ENCODE results near the gene PPP2R5D.
A peak's percentile ranks its signal among the peaks of the same experiment; 100 is the strongest.
"Not testable (repeated sequence)": the region's sequence is repeated elsewhere in the genome, so short reads cannot be mapped to it uniquely, and the experiment has no call there.

The PPP2R5D gene

DNA sequence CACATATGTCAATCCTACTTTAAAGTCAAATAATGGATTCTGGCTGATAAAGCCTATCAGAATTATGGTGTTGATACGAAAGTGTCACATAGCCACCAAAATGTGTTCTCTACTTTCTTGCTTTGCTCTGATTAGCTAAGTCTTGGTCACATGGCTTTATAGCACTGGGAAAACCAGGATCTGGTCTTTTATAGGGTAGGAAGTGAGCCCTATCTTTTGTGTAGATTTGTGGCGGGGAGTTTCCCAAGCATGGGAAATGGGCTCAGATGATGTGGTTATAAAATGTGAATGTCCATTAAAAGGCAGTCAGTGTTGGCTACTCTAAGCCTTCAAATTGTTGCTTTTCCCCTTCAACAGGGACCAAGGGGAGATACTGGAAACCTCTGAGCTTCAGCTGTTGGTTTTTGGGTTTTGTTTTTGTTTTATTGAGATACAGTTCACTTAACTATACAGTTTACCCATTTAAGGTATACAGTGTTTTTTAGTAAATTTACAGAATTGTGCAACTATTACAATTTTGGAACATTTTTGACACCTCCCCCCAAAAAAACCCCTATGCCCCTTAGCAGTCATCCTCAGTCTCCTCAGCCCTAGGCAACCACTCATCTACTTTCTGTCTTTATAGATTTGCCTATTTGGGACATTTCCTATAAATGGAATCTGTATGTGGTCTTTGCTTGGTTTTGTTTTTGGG, 49.3 kb downstream of the PPP2R5D start:
- DNase-seq, result no peak

DNA sequence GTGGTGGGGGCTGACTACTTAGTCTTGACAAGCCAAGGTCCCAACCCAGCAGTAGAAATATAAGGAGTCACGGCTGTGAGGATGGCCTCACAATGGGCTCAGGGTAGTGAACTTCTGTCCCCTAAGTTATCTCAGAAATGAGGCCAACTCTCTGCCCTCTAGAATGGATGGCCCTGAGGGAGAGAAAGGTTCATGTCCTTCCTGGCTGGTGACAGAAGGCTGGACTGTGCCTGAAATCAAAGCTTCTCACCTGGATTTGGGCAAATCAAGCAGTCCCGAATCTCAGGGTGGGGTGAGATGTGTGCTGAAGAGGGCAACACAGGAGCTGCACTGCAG, 49.8 kb downstream of the PPP2R5D start:
- DNase-seq, result no peak

DNA sequence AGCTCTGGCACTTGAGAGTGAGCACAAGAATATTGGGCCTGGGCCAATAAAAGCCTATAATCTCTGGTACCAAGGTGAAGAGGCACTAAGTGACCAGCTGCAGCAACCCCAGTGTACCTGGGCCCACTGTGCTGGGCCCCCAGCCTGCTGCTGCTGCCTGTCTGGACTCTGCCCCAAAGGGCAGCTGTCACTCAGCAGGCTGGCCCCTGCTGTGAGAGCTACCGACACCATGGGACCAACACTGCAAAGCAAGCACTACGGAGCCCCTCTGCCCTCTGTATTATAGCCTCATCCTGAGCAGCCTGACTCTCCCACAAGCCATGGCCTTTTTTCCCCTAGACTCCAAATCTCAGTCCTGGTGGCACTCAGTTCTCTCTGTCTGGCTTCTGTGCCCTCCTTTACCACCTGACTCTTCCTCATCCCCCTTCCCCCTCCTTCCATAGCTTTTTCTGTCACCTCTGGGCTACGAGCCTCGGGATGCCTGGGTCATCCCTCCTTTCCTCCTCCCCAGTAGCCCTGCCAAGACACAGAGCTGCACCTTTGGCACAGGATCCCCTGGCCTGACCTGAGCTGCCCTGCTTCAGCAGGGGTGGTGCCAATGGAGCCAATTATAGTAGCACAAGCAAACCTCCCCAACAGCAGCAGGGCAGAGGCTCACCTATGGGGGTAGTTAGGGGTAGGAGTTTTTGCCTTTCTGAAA, 51.3 kb downstream of the PPP2R5D start:
- DNase-seq, result no peak

DNA sequence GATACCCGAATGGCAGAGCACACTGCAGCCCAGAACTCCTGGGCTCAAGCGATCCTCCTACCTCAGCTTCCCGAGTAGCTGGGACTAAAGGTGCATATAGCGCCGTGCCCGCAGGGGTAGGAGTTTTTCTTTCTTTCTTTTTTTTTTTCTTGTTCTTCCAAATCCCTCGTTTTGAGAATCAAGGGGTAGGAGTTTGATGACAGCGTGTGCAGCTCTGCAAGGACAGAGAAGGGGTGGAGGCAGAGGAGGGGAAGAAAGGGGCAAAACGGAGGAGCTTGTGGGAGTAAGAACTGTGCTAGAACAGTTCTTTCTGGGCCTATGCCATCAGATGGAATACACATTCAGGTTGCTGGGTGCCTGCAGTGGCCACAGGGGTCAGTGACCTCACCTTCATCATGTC, 52.3 kb downstream of the PPP2R5D start:
- no peak for DNase-seq

DNA sequence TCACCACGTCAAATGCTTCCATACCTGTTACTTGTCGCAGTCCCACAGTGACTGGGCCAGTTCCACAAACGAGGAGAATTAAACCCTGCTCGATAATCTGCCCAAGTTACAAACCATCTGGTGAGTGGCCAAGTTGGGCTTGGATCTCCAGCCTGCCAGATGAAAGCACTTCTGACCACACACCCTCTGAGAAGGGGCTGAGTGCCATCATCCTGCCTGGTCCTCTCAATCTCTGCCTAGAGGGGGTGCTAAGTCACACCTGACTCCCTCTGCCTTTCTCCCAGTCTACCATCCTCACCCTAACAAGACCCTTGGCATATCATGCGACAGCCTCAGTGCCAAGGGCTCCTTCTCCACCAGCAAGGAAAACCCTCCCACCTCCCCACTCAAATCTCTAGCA, 52.8 kb downstream of the PPP2R5D start:
- no peak for DNase-seq

DNA sequence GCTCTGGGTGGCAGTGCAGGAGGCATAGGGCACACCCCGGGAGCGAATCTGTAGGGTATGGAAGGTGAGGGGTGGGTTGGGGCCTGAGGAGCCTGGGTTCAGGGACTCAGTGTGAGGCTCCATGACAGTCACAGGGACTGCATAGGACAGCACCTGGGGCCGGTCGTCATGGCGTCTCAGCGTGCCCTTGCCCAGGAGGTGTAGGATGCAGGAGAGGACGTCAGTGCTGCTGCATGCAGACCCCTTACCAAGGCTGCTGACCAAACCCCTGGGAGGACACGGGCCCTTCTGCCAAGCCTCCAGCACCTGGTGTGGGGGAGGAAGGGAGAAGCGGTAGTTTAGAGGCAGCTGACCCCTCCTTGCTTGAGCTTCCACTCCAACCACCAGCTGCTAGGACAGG, 53.3 kb downstream of the PPP2R5D start:
- no peak for DNase-seq

DNA sequence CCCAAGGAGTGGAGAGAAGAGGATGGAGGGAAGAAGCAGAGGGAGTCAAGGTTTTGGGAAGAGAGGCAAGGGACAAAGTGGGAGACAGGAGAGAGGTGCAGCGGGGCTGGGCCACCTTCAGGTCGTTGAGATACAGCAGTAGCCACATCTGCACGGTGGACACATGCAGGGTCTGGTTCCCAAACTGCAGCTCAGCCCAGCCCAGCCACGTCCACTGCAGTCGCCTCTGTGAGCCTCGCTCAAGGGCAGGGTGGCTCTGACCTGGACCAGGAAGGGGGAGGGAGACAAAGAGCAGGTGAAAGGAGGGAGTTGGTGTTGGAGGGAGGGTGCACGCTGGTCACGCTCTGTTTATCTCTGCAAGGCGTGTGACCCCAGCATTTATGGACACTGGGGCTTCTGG, 54.4 kb downstream of the PPP2R5D start:
- DNase-seq, result no peak

DNA sequence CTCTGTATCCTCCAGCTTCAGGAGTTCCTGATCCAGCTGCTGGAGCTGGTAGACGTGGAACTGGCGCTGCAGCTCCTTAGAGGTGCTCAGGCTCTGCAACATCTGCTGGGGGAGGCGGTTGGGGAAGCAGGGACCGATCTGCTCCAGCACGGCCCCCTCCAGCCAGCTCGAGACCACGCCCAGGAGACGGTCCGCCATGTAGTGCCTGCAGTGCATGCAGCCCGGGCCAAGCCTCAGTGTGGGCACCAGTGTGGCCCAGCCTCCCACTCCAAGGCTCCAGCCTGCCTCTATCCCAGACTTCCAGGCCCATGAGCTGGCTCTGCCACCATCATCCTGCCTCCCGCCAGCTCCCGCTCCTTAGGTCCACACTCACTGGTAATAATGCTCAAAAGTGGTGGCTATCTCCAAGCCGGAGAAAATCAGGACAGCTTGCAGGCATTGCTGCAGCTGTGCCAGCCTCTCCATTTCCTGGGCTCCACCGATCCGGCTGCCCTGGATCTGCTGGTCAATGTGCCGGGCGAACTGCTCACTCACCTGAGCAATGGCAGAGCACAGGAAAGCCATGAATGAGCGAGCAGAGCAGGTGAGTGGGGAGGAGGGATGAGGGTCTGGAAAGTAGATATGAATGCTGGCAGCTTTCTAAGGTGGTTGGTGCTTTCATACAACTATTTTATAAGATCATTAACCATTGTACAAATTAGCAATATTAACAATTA, 56.3 kb downstream of the PPP2R5D start:
- no peak for DNase-seq

DNA sequence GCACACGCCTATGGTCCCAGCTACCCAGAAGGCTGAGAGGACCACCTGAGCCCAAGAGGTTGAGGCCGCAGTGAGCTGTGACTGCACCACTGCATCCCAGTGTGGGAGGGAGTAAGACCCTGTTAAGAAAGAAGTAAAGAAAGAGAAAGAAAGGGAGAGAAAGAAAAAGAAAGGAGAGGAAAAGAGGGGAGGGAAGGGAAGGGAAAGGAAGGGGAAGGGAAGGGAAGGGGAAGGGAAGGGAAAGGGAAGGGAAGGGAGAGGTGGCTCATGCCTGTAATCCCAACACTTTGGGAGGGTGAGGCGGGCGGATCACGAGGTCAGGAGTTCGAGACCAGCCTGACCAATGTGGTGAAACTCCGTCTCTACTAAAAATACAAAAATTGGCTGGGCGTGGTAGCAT, 57.1 kb downstream of the PPP2R5D start:
- not testable (repeated sequence) for DNase-seq

DNA sequence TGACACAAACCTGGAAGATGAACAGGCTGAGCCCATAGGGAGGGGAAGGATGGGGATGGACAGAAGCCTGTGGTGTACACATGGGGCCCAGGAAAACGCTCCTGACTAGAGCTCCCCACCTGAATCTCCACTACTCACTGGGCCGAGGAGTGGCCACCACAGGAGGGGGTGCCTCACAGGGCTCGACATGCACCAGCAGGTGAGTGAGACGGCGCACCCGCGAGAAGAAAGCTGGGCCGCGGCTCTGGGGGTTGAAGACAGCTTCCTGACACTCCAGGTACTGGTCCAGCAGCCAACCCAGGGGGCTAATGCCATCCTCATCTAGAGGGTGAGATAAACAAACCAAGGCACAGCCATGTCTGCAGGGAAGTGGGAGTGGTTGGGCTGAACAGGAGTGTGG, 58.9 kb downstream of the PPP2R5D start:
- no peak for DNase-seq

DNA sequence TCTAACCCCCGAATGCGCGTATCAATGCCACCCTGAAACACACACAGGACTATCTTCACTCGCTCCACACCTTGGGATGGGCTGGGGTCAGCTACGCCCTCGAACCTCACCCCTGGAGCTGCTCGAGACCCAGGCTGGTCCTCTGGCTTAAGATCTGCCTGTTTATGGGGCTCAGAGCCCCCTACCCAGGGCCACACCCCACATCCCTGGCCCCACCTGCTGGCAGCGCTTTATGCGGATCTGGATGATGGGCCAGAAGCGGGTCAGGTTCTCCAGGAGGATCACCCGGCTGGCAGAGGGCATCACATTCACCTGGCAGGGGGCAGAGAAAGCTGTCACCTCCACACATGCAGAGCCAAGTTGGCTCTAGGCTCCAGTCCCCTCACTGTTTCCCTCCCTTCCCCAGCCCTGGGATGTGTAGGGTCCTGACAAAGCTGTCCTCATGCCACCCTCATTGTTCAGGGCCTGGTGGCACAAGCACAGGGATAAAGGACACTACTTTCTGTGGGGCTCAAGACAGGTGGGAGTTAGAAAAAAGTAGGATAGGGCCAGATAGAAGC, 61.1 kb downstream of the PPP2R5D start:
- no peak for DNase-seq

DNA sequence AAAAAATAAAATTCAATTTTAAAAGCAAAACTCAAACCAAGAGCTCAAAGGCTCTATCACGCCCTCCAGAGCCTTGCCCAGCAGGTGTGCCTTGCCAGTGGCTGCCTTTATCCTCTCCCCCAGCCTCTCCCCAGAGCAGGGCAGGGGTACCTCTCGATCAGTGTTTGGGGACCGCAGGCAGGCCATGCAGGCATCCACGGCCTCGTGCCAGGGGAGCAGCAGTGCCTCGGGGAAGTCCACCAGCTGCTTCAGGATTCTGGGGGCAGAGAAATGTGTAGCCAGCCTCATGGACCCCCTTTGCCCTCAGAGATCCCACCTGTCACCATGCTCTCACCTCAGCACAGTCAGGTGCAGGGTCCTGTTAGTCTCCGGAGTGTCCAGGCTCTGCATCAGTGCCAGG, 63.6 kb downstream of the PPP2R5D start:
- no peak for DNase-seq

DNA sequence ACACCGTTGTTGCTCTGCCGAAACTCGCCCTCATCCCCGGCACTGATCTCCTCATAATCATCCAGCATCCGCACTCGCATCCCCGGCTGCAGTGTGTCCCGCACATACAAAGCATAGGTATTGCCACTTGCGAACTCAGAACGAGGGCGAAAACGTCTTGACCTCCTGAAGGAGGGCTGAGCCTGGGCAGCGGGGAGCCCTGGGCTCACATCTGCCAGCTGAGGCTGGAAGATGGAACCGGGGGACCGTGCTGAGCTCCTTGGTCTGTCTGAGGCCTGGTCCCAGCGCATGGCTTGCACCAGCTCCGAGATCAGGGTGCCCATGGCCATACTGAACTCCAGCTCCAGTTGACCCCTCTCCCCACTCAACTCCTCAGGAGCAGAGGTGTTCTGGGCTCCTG, 66.6 kb downstream of the PPP2R5D start:
- DNase-seq, result no peak

DNA sequence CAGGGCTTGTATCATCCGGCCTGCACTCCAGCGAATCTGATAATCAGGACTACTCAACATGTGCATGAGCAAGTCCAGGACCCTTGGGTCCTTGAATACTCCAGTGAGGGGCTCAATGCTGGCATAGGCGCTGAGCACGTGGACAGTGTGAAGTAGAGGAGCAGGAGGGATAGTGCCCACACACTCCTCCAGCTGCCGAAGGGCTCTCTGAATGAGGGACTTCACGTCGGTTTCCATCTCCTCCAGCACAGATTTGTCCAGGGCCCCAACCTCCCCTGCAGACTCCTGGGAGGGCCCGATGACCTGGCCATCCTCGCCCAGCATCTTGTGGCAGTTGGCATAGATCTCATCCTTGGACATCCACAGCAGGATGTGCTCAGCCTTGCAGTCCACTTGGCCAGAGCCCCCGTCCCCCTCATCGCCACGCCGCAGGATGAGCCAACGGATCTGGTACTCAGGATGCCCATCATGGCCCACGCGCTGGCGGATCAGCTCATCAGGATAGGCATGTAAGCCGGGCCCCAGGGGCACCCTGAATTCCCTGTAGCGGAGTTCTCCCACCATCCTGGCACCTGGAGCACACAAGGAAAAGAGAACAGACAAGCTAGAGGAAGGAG, 68.0 kb downstream of the PPP2R5D start:
- no peak for DNase-seq

DNA sequence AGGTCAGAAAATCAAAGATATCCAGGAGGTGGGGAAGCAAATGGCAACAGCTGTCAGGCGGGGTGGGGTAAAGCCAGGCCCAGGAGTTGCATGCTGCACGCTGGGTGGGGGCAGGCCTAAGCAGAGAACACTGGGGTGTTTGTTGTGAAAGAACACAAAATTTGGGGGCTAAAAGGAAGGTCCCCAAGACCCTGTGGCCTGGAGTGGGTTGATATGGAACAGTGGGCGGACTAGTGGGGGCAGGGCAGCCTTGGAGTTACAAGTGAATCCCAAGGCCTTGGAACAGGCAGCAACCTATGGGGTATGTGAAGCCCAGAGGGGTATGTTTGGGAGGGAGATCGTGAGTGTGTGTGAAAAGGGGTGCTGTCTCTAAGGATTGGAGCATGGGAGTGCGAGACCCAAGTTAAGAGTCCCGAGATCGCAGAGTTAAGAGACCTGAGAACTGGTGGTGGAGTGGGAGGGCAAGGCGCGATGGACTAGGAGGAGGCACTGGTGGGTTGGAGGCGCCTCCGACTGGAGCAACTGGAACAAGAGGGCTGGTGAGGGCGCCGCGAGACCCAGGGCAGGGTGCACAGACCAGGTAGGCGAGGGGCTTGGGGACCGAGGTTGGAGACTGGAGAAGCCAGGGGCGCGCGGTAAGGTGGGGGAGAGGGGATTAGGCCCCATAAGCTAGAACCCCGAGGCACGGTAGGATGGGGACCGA, 68.6 kb downstream of the PPP2R5D start:
- peak; percentile 27 for DNase-seq

DNA sequence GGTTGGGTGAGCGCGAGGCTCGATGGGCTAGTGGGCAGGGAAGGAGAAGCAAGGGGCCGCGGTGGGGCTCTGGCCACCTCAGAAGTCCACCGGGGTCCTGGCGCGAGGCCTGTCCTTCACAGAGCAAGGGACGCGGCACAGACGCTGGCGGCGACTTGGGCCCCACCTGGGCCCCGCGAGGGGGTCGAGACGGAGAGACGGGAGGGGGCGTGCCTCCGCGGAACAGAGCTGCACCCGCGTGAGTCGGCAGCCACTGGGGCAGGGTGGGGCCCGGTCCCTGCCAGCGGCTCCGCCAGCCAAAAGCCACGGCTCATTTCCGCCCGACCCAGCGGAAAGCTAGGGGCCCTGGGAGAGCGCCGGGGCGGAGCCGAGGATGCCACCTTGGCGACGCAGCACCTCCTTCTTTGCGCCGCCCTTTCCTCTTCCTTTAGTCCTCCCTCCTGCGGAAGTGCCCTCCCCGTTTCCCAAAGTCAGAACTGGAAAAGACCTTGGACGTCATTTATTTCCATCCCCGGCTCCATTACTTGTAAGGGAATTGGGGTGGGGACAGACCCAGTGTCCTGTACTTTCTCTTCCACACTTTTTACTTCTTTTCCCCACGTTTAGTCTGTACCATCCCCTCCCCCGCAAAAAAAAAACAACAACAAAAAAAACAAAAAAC, 69.3 kb downstream of the PPP2R5D start, which contains the start of gene CUL7:
Gene CUL7 (minus strand): TSS at position 307 of the 661 bp plus-strand sequence. CDS start 1,063 bp downstream, outside the sequence.
- peak; percentile 97 for DNase-seq

DNA sequence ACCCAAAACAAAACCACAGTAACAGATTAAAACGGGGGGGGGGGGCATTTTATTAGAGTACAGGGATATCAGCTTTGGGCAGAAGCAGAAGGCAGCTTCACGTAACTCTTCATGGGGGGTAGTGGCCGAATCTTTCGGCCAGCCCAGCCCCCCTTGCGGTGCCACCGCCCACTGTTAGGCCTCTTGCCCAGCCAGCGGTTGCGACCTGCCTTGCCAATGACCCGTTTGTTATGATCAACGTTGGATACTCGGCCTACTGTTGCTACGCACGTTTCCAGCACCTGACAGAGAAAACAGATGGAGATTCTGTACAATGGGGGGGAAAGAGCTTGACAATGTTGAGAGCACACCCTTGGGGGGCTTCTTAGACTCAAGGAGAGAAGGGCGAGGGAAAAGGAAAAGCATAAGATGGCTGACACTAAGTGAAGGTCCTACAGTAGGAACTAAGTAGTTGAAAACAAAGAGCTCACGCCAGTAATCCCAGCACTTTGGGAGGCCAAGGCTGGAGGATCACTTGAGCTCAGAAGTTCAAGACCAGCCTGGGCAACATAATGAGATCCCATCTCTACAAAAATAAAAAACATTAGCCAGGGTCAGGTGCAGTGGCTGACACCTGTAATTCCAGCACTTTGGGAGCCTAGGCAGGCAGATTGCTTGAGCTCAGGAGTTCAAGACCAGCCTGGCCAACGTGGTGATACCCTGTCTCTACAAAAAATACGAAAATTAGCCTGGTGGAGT, 70.0 kb downstream of the PPP2R5D start:
- no peak for DNase-seq

DNA sequence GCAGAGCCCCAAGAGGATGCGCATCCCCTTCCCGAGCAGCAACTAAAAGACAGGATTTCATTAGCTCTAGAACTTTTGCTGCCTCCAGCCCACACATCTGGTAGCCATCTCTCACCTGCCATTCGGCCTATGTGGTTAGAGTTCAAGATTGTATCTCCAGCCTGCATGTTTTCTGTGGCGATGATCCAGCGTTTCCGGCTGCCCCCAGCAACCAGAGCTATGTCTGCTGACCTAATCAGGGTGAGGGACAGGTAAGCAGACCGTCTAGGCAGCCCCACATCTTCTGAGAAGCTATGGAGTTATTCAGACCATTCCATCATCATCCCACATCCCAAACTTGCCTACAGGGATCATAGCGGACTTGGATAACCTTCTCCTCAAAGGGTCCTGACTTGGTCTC, 71.6 kb downstream of the PPP2R5D start:
- no peak for DNase-seq

DNA sequence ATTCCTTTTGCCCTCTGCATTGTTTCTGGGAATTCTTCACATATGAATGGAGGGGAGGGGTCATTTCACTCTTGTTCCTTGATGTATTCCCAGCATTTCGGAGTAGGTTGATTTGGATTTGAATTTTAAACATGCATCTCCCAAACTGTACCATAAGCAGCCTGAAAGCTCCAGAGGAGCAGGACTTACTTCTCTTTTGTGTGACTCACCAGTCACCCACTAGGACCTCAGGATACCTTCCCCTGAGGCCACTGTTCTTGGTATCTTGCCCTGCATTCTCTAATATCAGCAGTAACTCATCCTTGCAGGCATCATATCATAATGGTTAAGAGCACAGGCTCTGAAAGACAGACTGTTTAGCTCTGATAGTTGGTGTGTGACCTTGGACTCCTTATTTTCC, 74.2 kb downstream of the PPP2R5D start:
- no peak for DNase-seq

DNA sequence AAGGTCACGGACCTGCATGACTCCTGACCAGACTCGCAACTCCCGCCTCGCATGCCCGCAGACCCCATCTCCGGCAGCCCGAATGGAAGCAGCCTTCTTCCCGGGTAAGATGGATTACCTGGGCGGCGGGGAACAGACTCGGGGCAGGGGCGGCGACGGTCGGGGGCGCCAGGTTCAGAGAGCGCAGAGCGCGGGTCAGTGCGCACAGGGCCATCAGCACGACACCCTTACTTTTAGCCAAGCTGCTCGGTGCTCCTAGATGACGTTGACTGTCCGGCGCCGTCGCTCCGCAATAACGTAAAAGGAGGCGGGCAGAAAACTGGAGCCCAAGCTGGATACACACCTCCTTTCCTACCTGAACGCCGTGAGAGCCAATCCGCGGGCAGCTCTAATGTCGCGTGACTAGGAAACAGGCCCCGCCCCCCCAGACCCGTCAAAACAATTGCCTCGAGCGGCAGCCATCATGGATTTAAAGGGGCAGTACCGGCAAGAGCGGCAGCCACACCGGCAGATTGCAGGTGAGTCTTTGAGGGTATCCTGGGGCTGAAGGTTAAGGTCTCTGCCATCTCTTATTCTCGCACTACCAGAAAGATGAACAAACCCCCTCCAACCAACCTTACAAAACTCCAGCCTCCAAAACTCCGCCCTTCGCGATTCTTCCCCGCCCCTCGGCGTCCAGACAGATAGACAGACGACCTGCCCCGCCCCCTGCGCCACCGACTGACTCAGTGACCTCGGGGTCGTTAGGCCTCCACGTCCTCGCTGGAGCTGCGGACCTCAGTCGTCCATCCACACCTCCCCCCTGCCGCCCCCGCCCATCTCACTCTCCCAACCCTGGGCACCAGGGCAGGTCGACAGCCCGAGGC, 75.0 kb downstream of the PPP2R5D start, which contains the start of the genes KLC4 and MRPL2:
Gene KLC4 (plus strand): TSS at position 464 of the 866 bp plus-strand sequence. CDS start 1,705 bp downstream, outside the sequence.
Gene MRPL2 (minus strand): TSS at position 267 of the 866 bp plus-strand sequence. CDS start 53 bp downstream, at position 214.
- DNase-seq, result peak; percentile 99

Measured in fibroblast of skin of scalp (primary cell).